NCI-H2171 treated with DMSO at 0.1 percent for 48 hours (cell line): ENCODE results near the gene STOML3.

Source experiments
- DNase-seq: peaks from one replicate; lab custom pipeline; 2025; lab: John Stamatoyannopoulos, UW

The STOML3 gene

GRCh38 chr13:38990693-38991092, at the start of gene STOML3:
Gene STOML3 (minus strand): TSS chr13:38990831. CDS start chr13:38990721, 110 bp downstream.
- no peak for DNase-seq

- no peak for DNase-seq
These were observed 49.6 kb upstream of the STOML3 start for GRCh38 chr13:39040206-39040605.

DNA sequence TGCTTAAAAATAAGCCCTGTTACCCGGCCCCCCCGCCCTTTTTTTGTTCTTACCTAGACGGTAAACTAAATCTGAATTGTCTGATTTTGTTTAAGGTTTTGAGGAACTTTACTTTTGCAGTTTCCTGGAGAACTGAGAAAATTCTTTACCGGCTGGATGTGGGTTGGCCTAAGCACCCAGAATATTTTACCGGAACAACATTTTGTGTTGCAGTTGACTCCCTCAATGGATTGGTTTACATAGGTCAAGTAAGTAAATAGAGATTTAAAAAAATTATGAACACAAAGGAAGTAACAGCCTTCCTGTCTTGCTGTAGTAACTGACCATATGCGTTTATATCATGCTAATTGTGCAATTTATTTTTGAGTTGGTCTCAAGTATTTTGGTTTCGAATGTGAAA, 48.4 kb upstream of the STOML3 start:
- DNase-seq, result no peak

DNA sequence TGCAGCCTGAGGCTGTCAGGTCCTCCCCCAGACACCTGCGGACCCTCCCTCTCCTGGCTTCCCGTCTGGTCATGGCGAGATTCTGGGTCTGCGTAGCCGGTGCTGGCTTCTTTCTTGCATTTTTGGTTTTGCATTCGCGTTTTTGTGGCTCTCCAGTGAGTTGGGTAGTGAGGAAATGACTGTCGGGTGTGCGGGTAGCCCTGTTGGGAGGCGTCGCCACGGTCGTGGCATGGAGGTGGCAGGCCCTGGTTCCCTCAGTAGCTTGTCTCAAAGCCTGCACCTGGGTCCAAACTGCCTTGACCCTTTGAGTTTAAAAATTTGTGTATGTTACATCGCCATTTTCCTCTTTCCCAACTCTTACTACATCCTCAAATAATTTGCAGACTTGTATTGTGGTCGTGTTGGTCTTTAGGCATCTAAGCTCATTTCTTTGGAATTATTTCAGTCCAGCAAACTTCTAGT, 48.0 kb upstream of the STOML3 start:
- peak; percentile 36 for DNase-seq

DNA sequence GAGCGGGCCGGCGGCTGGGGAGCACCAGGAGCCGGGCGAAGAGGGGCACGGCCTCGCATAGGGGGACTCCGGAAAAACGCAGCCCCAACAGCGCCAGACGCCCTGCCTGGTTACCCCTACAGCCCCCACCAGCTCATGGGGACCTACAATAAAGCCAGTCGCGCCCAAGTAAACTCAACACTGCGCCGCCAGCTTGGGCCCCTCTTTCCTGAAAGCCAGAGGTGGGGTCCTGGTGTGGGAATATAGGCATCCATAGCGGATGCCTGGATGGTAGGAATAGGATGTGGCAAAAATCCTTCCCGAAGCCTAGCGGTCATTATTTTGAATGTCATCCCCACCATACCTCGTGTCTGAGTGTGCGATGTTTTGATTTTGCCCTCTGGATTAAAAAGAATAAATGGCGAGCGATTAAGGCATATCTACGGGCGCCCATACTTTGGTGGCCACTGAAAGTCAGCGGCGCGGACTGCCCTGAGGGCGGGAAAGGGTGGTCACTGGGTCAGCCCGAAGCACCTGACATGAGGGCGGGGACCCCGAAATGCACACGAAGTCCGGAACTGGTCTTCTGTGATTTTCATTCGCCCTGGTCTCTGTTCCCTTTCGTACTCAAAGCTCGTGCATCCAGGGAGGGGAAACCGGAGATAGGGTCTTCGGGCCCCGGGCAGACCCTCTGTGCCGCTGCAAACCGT, 47.4 kb upstream of the STOML3 start, which contains the start of the genes NHLRC3 and PROSER1:
NHLRC3 (plus strand) TSS at position 577 of the 689 bp plus-strand sequence. CDS start 184 bp downstream, outside the sequence.
PROSER1 (minus strand) TSS at position 210 of the 689 bp plus-strand sequence. CDS start 847 bp downstream, outside the sequence.
- peak; percentile 87 for DNase-seq

DNA sequence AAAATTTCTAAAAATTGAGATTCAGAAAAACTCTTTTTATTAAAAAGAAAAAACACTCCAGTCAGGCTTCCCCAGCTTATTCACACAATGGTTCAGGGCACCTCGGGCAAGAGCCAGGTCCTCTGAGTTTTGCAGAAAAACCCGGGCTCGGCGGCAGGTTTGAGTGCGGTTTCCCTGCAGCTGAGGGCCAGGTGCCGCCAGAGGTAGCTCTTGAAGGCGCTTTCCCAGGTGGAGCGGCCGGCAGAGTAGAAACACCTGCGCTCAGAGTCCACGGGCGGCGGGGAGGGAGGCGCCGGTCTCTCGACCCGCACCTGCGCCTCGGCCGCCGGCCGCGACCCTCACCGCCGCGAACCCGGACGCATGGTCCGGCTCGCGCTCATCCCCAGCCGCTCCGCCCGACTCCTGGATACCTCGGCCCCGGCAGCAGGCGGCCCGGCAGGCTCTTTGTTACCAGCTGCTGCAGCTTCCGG, 46.8 kb upstream of the STOML3 start:
- peak; percentile 51 for DNase-seq

DNA sequence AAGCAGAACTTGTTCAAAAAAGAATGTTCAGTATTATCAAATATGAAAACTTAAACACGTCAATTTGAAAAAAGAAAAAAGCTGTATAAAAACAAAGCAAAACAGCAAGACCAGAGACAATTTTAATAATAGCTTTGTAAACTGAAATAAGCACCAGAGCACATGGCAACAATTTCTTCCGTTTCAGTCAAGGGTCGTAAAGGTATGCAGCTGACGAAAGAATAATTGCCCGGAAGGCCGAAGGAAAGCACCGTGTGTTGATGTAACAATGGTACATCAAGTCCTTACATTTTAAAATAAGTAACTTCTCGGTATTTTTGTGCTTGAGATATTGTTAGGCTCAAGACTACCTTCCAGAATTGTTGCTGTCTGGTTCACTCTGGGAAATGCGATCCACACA, 45.6 kb upstream of the STOML3 start:
- DNase-seq, result no peak

GRCh38 chr13:39035799-39036198, 45.2 kb upstream of the STOML3 start:
- no peak for DNase-seq

DNA sequence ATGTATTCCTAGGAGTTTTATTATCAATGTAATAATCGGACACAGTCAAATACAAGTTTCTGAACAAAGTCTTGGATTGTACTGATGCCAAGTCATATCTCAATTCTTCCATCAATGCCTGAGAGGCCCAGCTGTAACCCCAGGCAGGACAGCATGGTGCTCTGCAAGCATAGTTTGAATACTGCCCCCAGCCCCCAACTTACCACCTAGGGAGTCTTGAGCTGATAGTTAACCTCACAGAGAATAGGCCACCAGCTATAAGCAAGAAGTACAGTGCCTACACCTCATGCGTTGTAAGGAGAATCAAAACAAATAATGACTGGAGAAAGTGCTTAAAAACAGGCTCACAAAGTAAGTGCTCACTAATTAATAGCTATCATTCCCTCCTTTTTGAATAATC, 44.6 kb upstream of the STOML3 start:
- no peak for DNase-seq

DNA sequence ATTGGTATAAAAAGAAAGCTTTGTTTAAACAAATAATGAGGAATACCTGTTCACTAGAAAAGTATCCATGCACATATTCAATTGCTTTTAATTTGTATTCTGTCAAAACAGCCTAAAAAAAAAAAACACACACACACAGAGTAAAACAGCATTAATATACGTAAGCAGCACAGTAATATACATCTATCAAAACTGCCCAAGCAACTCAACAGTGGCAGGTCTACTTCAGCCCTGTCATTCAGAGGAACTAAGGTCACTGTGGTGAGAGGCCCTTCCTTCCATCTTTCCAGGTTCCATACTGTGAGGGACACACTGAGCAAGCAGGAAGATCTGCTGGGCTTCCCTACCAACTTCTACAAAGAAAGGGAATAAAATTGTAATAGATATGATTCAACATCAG, 43.5 kb upstream of the STOML3 start:
- DNase-seq, result no peak

DNA sequence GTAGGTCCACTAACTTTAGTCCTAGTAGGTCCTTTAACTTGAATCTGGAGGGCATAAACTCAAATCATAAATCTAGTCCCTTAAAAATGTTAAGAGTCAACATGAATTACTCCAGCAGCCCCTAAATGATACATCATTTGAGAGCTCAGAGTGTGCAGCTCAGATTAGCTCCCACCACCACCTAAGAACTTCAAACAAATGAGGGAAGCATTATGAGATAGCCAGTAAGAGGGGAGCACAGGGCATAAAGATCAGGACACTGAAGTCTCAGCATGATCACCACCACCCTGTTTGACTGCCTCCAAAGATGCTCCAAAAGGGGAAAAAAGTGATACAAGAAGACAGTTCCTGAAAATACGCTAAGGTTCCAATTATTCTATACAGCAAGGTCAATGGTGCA, 41.5 kb upstream of the STOML3 start:
- no peak for DNase-seq

- no peak for DNase-seq
These were observed 34.8 kb upstream of the STOML3 start for GRCh38 chr13:39025433-39025839.

DNA sequence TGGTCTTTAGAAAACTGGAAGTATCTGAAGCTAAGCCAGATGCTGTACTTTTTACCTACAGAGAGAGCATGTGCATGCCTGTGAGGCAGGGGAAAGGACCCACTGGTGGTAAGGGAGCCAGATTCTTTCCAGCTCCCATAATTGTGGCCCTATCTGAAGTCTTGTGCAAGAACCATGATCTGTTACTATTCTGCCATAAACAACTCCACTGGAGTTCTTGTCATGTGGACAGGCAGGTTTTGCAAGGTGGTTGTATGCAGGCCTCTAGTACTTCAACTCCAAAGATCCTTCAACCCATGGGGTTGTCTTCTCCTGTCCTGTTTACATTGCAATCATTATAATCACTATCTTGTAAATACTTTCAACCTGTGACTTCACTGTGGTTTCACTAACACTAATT, 33.1 kb upstream of the STOML3 start:
- no peak for DNase-seq

DNA sequence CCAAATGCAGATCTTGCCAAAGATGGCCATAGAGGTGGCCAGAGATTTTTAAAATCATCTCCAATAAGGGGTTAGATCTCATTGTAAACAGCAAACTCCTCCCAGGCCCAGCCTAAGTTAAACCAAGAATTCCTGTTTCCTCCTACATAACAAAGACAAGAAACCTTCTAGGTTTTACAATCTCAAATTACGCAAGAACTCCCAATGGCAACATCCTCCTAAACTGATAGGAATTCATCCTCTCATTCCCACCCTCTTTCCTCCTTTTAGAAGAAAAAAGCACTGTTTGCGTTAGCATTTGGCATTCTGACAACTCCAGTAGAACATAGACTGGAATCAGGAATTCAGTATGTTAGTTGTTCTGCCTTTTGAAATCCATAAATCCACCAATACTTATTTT, 32.7 kb upstream of the STOML3 start:
- DNase-seq, result no peak

GRCh38 chr13:39020853-39021462, 30.3 kb upstream of the STOML3 start:
- DNase-seq, result no peak

- DNase-seq, result peak; percentile 10
These were observed 26.2 kb upstream of the STOML3 start for GRCh38 chr13:39016787-39017186.

DNA sequence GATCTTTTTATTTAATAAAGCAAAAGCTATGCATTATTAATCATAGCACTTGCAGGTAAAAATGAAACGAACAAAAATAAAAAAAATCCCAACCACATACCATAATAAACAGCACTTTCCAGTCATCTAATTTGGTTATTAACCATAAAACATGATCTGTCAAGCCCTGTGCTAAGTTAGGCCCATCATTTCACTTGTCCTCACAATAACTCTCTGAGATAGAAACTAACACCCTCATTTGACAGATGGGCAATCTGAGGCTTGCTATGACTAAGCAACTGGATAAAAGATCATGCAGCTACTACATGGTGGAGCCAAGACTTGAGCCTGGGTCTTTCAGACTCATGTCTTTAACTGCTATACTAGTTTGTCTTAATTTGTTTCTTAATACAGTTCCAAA, 25.5 kb upstream of the STOML3 start:
- DNase-seq, result no peak

- DNase-seq, result no peak
These were observed 22.8 kb upstream of the STOML3 start for GRCh38 chr13:39013462-39013861.

GRCh38 chr13:39012608-39013007, 22.0 kb upstream of the STOML3 start:
- DNase-seq, result no peak

DNA sequence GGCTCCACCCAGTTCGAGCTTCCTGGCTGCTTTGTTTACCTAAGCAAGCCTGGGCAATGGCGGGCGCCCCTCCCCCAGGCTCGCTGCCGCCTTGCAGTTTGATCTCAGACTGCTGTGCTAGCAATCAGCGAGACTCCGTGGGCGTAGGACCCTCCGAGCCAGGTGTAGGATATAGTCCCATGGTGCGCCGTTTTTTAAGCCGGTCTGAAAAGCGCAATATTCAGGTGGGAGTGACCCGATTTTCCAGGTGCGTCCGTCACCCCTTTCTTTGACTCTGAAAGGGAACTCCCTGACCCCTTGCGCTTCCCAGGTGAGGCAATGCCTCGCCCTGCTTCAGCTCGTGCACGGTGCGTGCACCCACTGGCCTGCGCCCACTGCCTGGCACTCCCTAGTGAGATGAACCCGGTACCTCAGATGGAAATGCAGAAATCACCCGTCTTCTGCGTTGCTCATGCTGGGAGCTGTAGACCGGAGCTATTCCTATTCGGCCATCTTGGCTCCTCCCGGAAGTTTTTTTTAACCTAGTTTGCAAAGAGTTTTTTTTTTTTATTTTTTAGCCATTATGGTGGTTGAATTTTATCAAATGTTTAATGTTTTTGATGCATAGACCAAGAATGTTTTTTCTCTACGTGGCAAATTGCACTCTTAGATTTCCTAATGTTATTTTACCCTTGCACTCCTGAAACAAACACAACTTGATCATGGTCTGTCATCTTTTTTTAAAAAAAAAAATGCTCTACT, 15.9 kb upstream of the STOML3 start:
- DNase-seq, result peak; percentile 13

DNA sequence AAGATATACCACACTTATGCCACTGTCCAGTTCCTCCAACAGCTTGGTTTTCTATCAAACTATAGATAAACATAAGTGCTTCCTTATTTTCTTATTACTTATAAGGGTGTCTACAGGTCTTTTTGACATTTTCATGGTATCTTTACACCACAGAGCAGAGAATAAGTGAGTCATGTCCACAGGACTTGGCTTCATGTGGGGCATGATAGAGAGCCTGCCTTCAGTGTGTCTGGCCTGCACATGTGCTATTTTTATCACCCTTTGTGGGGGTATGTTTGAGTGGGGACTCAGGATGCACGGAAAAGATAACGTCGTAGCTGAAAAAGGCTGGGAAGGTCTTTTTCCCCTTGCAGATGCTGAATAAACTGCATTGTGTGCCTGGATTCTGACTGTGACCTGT, 8.1 kb upstream of the STOML3 start:
- no peak for DNase-seq

DNA sequence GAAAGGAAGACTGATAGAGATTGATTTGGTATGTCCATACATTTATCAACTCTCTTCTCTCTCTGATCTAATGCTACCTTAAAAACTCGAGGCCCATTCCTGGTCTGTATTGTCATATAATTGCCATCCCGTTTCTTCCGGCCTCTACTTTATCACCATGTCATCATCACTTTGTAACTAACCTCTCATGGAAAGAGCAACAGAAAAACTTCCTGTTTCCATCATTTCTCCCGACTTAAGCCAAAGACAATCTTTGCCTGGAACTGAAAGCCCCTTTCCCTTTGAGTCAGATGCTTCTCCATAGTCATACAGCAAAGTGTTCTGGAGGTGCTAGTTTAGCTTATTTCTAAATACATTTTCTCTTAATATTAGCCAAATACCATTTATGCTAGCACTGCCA, 2.8 kb upstream of the STOML3 start:
- no peak for DNase-seq

GRCh38 chr13:38981096-38981495, 9.5 kb downstream of the STOML3 start:
- no peak for DNase-seq
